ENCODE data around the gene IFNK. TPM values are rescaled to one million over a fixed set of nuclear protein-coding genes. Genes with fewer than 3 reads are reported as not detected.

Gene IFNK
- total RNA-seq, 2 experiments from 2014 or later, result not detected

DNA sequence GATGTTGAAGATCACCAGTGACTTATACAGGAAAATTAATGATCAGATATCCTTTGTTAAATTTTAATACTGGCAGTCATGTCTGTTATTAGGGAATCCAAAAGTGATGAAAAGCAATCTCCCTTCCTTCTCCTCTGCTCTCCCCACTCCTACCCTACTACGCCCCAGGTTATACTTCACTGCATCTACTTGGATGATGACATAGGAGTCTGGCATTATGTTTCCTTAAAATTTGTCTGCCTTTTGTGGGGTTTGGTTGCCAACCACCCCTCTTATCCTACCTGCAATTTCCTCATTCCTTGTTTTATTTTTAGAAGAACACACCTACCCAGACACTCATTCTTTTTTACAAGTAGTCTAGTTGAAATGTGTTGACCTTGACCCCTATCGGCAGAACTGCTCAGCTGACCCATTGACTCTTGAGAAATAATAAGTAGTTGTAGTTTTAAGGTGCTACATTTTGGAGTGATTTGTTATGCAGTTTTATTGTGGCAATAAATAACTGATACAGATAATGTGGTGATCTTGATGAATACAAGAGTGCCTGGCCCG lies 10.6 kb downstream of the IFNK start:
- H3K4me3 Mint-ChIP-seq, result no peak overlapping the region
- H3K4me1 Mint-ChIP-seq, result peaks cover 7% of the 10 kb centered on the region
- DNase-seq, result no peak
- H3K27me3 Mint-ChIP-seq, result no peaks in the 10 kb centered on the region
- POLR2A ChIA-PET, result no interaction called here
- no peaks in the 10 kb centered on the region for H3K36me3 Mint-ChIP-seq (ENCODE audit: low read depth)
- H3K27ac Mint-ChIP-seq, result no peak overlapping the region
- CTCF ChIA-PET, result no interaction called here
- no peaks in the 10 kb centered on the region for H3K9me3 Mint-ChIP-seq

DNA sequence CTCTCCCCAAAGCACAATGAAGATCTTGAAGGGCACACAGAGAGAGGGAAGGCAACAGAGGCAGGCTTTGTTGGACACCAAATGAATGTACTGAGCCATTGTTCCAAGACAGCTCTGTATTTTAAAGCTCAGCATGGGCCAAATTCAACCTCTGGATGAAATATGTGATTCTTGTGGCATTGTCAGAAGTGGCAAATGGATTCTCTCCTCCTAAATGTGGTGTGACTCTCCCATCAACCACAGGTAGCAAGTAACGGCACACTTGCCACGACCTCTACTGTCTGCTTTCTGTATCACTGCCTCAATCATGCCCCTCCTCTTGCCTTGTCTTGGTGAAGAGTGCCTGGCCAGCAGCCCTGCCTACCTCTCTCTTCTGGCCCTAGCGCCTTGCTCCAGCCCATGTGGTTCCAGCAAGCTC lies 11.6 kb downstream of the IFNK start:
- no peaks in the 10 kb centered on the region for H3K36me3 Mint-ChIP-seq (ENCODE audit: low read depth)
- no peak overlapping the region for H3K4me3 Mint-ChIP-seq
- no peak for DNase-seq
- no peaks in the 10 kb centered on the region for H3K9me3 Mint-ChIP-seq
- ChIA-PET POLR2A (no interaction called here), CTCF (interaction anchor here (1.1 kb wide), 1 partner anchor 12 kb away, joined by 4 read pairs; the partner anchor contains the start of gene IFNK)
- peaks cover 7% of the 10 kb centered on the region for H3K4me1 Mint-ChIP-seq
- H3K27me3 Mint-ChIP-seq, result no peaks in the 10 kb centered on the region
- no peak overlapping the region for H3K27ac Mint-ChIP-seq

- Mint-ChIP-seq H3K4me1 (peaks cover 7% of the 10 kb centered on the region), H3K27ac (no peak overlapping the region), H3K27me3 (no peaks in the 10 kb centered on the region), H3K9me3 (no peaks in the 10 kb centered on the region), H3K36me3 (ENCODE audit: low read depth) (no peaks in the 10 kb centered on the region), H3K4me3 (no peak overlapping the region)
- DNase-seq, result no peak
- POLR2A ChIA-PET, result no interaction called here
- CTCF ChIA-PET, result interaction anchor here (1.1 kb wide), 1 partner anchor 13 kb away, joined by 4 read pairs; the partner anchor contains the start of gene IFNK
Observed at GRCh38 chr9:27536168-27536567, 12.1 kb downstream of the IFNK start.

DNA sequence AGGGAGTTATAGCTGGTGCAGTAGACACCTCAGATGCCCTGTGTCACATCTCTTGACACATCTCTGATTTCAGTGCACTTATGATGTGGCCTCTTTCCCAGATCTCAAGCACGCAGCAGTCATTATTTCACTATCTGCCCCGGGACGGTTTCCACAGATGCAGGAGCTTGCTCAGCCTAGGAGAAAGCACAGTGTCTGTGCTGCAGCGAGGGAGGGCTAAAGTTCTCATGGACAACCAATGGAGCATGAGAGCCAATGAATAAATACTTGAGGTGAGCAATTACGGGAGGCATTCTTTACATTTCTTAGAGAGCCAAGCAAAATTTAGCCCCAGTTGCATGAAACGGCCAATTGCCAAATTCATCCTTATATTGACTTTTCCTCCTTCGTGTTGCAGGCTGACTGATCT lies 12.9 kb downstream of the IFNK start:
- H3K4me3 Mint-ChIP-seq, result no peak overlapping the region

DNA sequence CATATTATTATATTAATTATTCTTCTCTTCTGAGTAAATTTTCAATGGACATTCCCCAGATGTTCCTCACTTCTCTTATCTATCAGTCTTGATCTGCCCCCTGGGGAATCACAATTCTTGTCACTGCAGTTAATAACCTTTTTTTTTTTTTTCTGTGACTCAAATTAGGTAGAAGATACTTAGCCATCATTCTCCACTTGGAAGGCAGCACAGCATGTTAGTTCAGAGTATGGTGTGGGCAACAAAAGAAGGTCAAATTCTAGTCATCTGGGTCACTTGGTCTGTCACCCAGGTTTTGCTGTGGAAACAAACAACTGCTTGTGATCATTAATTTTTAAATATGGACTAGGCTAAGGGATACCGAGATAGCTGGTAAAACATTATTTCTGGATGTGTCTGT lies 13.7 kb downstream of the IFNK start:
- no peaks in the 10 kb centered on the region for H3K36me3 Mint-ChIP-seq (ENCODE audit: low read depth)
- CTCF ChIA-PET, result interaction anchor here (0.6 kb wide), 2 partner anchors 19 to 278 kb away, joined by 3 read pairs; no protein-coding TSS in a partner anchor
- H3K4me3 Mint-ChIP-seq, result no peak overlapping the region
- H3K27me3 Mint-ChIP-seq, result no peaks in the 10 kb centered on the region
- H3K4me1 Mint-ChIP-seq, result peaks cover 7% of the 10 kb centered on the region
- no peak for DNase-seq
- POLR2A ChIA-PET, result no interaction called here
- no peak overlapping the region for H3K27ac Mint-ChIP-seq
- no peaks in the 10 kb centered on the region for H3K9me3 Mint-ChIP-seq

More for the DNA sequence above, 12.9 kb downstream of the IFNK start:
- no peaks in the 10 kb centered on the region for H3K27me3 Mint-ChIP-seq
- H3K27ac Mint-ChIP-seq, result no peak overlapping the region
- DNase-seq, result no peak
- ChIA-PET CTCF (interaction anchor here (0.6 kb wide), 2 partner anchors 11 to 277 kb away, joined by 3 read pairs; no protein-coding TSS in a partner anchor), POLR2A (no interaction called here)
- no peaks in the 10 kb centered on the region for H3K9me3 Mint-ChIP-seq
- no peaks in the 10 kb centered on the region for H3K36me3 Mint-ChIP-seq (ENCODE audit: low read depth)
- peaks cover 7% of the 10 kb centered on the region for H3K4me1 Mint-ChIP-seq

- CTCF ChIA-PET, result no interaction called here
- H3K4me1 Mint-ChIP-seq, result peaks cover 7% of the 10 kb centered on the region
- no peak for DNase-seq
- H3K36me3 Mint-ChIP-seq (ENCODE audit: low read depth), result no peaks in the 10 kb centered on the region
- H3K27ac Mint-ChIP-seq, result no peak overlapping the region
- no peaks in the 10 kb centered on the region for H3K9me3 Mint-ChIP-seq
- POLR2A ChIA-PET, result no interaction called here
- H3K27me3 Mint-ChIP-seq, result no peaks in the 10 kb centered on the region
- no peak overlapping the region for H3K4me3 Mint-ChIP-seq
Observed at GRCh38 chr9:27538647-27539046, 14.6 kb downstream of the IFNK start.

DNA sequence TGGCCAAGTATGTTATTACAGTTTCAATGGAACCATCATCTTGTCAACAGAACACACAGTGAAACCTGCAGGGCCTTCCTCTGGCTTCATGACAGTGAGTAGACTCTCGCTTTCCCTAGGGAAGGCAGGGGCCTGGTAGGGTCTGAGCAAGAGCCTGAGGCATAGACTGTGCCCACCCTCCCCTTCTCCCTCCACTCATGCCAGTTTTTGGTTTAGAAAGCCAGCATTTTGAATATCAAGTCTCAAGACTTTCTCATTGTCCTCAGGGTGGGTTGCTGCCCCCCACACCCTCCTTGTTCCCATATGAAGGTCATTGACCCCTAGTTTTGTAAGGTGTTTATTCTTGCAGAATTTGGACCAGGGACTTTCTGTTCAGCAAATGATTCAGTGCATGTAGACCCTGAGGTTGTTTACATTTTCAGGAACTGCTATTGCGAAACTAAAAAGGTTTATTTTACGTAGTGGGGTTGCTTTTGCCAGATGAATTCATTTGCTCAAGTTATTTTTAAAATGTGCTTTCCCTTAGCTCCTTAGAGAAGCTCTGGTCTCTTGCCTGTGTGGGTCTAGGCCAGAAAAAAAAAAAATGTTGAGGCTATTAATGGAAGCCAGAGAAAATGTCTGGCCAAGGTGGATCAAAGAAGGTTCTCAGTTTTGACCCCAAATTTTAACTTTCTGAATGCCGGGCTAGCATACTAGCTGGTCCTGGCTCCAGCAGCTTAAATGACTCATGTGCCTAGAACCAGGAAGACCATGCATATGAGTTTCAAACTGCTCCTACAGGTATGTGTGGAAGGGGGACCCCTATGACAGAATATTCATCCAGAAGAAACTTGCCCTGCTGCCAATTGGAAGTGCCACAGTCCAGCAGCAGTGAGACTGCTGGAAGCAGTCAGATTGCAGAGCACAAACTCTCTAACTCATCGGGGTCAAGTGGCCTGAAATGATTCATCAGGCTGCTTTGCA lies 15.7 kb downstream of the IFNK start:
- no peaks in the 10 kb centered on the region for H3K9me3 Mint-ChIP-seq
- no peaks in the 10 kb centered on the region for H3K27me3 Mint-ChIP-seq
- peaks cover 3% of the 10 kb centered on the region for H3K36me3 Mint-ChIP-seq (ENCODE audit: low read depth)
- CTCF ChIA-PET, result interaction anchor here (2.1 kb wide), 1 partner anchor 25 kb away, joined by 8 read pairs; no protein-coding TSS in a partner anchor
- DNase-seq, result no peak
- POLR2A ChIA-PET, result no interaction called here
- H3K4me3 Mint-ChIP-seq, result no peak overlapping the region
- peaks cover 2% of the 10 kb centered on the region for H3K4me1 Mint-ChIP-seq
- no peak overlapping the region for H3K27ac Mint-ChIP-seq

- Mint-ChIP-seq H3K4me3 (no peak overlapping the region), H3K36me3 (ENCODE audit: low read depth) (peaks cover 3% of the 10 kb centered on the region), H3K27ac (no peak overlapping the region), H3K4me1 (no peaks in the 10 kb centered on the region), H3K9me3 (no peaks in the 10 kb centered on the region), H3K27me3 (no peaks in the 10 kb centered on the region)
- ChIA-PET CTCF (interaction anchor here (2.1 kb wide), 1 partner anchor 26 kb away, joined by 8 read pairs; no protein-coding TSS in a partner anchor), POLR2A (no interaction called here)
- no peak for DNase-seq
Observed at GRCh38 chr9:27540502-27540901, 16.4 kb downstream of the IFNK start.

- H3K27ac Mint-ChIP-seq, result no peak overlapping the region
- no peaks in the 10 kb centered on the region for H3K9me3 Mint-ChIP-seq
- no peaks in the 10 kb centered on the region for H3K27me3 Mint-ChIP-seq
Observed at GRCh38 chr9:27541740-27542139, 17.6 kb downstream of the IFNK start.

DNA sequence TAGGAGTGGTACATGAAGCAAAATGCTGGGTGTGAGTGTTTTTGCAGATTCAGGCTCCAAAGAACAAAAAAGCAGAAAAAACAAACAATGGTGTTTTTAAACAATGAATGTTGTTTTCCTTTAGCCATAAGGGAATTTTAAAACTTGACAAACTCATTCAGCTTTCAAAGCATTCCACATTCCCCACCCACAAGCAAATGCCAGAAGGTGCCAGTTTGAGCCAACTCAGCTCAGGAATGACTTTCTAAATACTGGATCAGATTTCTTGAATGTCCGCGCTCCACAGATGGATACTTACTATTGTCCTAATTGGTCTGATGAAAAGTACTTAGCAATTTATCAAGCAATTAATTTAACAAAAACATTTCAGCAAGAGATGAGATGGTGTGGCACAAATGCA lies 18.4 kb downstream of the IFNK start:
- Mint-ChIP-seq H3K36me3 (ENCODE audit: low read depth) (peaks cover 3% of the 10 kb centered on the region), H3K9me3 (no peaks in the 10 kb centered on the region), H3K27ac (no peak overlapping the region), H3K27me3 (no peaks in the 10 kb centered on the region), H3K4me3 (no peak overlapping the region), H3K4me1 (no peaks in the 10 kb centered on the region)
- ChIA-PET CTCF (no interaction called here), POLR2A (interaction anchor here (0.6 kb wide), 1 partner anchor 31 kb away, joined by 3 read pairs; no protein-coding TSS in a partner anchor)
- DNase-seq, result no peak

More at GRCh38 chr9:27541740-27542139, 17.6 kb downstream of the IFNK start:
- ChIA-PET CTCF (interaction anchor here (2.1 kb wide), 1 partner anchor 27 kb away, joined by 8 read pairs; no protein-coding TSS in a partner anchor), POLR2A (no interaction called here)
- peaks cover 3% of the 10 kb centered on the region for H3K36me3 Mint-ChIP-seq (ENCODE audit: low read depth)
- no peaks in the 10 kb centered on the region for H3K4me1 Mint-ChIP-seq
- no peak overlapping the region for H3K4me3 Mint-ChIP-seq
- no peak for DNase-seq

GRCh38 chr9:27545471-27545870 lies 21.4 kb downstream of the IFNK start:
- Mint-ChIP-seq H3K27ac (no peak overlapping the region), H3K4me1 (no peaks in the 10 kb centered on the region), H3K27me3 (no peaks in the 10 kb centered on the region), H3K4me3 (no peak overlapping the region), H3K9me3 (no peaks in the 10 kb centered on the region), H3K36me3 (ENCODE audit: low read depth) (peaks cover 3% of the 10 kb centered on the region)
- ChIA-PET CTCF (interaction anchor here (0.7 kb wide), 1 partner anchor 212 kb away, joined by 3 read pairs; no protein-coding TSS in a partner anchor), POLR2A (no interaction called here)
- no peak for DNase-seq

DNA sequence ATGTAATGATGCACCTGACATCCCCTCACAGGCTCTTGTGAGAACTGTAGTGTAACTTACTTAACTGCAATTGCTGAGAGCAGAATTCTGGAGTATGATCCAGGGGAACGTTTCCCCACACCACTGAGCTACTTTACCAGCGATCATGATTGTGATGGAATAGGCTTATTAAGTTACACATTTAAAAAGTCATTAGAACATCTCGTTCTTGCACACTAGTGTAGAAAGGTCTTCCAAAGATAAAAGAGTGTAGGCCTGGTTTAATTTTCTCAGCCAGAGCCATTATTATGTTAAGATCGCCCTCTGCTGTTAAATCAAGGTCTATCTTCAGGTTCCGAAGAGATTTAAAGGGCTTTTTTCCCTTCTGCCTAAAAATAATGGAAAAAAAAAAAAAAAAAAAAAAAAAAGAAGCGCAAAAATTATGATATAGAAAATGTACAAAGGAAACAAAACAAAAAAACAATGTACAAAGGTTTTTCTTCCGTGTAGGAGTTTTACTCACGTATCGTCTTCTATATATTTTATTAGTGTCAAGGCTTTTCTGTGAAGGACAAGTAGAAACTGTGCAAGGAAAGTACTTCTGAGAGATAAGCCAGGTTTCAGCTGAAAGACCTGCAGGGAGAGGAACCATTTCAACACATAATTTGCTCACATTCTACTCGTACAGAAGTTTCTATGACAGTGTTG lies 24.1 kb downstream of the IFNK start:
- DNase-seq, result no peak
- POLR2A ChIA-PET, result no interaction called here
- Mint-ChIP-seq H3K27me3 (no peaks in the 10 kb centered on the region), H3K4me3 (no peak overlapping the region), H3K27ac (no peak overlapping the region), H3K9me3 (no peaks in the 10 kb centered on the region), H3K36me3 (ENCODE audit: low read depth) (peaks cover 11% of the 10 kb centered on the region), H3K4me1 (no peaks in the 10 kb centered on the region)
- CTCF ChIA-PET, result interaction anchor here (0.6 to 1.6 kb wide), 3 partner anchors 64 to 539 kb away, joined by 3 to 6 read pairs (median 3); no protein-coding TSS in a partner anchor

Measured in activated CD4-positive, alpha-beta T cell treated with anti-CD3 and anti-CD28 coated beads, Interleukin-2, amount 10 ng/mL, durations not matched to agents 7 days and 5 days (primary cell).